ENCODE data around the gene GPR132.

GPR132 gene

GRCh38 chr14:105091054-105091516, 25.9 kb upstream of the GPR132 start:
- Histone ChIP-seq H3K36me3 (ENCODE audit: control insufficient read depth, insufficient read depth, low read length) (no peaks in the 10 kb centered on the region), H3K4me3 (ENCODE audit: low read length) (no peak overlapping the region), H3K27me3 (ENCODE audit: control insufficient read depth, insufficient read depth, low read length) (peaks cover 14% of the 10 kb centered on the region; the same call in 1 of the 2 replicates), H3K9me3 (ENCODE audit: control insufficient read depth, insufficient read depth, low read length) (no peaks in the 10 kb centered on the region), H3K4me1 (ENCODE audit: control insufficient read depth, insufficient read depth, low read length) (peaks cover 9% of the 10 kb centered on the region; the same call in 1 of the 2 replicates), H3K27ac (ENCODE audit: low read length) (no peak overlapping the region)
- DNase-seq (ENCODE audit: low read depth, low spot score), result no peak
- no CpG with 5 or more reads among the region's 9 CpGs for WGBS (ENCODE audit: insufficient coverage, insufficient read length)

- no peak overlapping the region for H3K4me3 ChIP-seq (ENCODE audit: low read length)
- peak; percentile 70 for DNase-seq (ENCODE audit: low read depth, low spot score)
- H3K4me1 ChIP-seq (ENCODE audit: control insufficient read depth, insufficient read depth, low read length), result peaks cover 9% of the 10 kb centered on the region; the same call in 1 of the 2 replicates
- no peaks in the 10 kb centered on the region for H3K9me3 ChIP-seq (ENCODE audit: control insufficient read depth, insufficient read depth, low read length)
- no peak overlapping the region for H3K27ac ChIP-seq (ENCODE audit: low read length)
- H3K36me3 ChIP-seq (ENCODE audit: control insufficient read depth, insufficient read depth, low read length), result no peaks in the 10 kb centered on the region
- H3K27me3 ChIP-seq (ENCODE audit: control insufficient read depth, insufficient read depth, low read length), result peaks cover 14% of the 10 kb centered on the region; the same call in 1 of the 2 replicates
- WGBS (ENCODE audit: insufficient coverage, insufficient read length), result no CpG with 5 or more reads among the region's 7 CpGs
Measured at GRCh38 chr14:105090493-105091053, 25.3 kb upstream of the GPR132 start.

- Histone ChIP-seq H3K27me3 (ENCODE audit: control insufficient read depth, insufficient read depth, low read length) (peaks cover 14% of the 10 kb centered on the region; the same call in 1 of the 2 replicates), H3K9me3 (ENCODE audit: control insufficient read depth, insufficient read depth, low read length) (no peaks in the 10 kb centered on the region), H3K4me3 (ENCODE audit: low read length) (no peak overlapping the region), H3K36me3 (ENCODE audit: control insufficient read depth, insufficient read depth, low read length) (no peaks in the 10 kb centered on the region), H3K4me1 (ENCODE audit: control insufficient read depth, insufficient read depth, low read length) (peaks cover 9% of the 10 kb centered on the region; the same call in 1 of the 2 replicates), H3K27ac (ENCODE audit: low read length) (no peak overlapping the region)
- DNase-seq (ENCODE audit: low read depth, low spot score), result no peak
- WGBS (ENCODE audit: insufficient coverage, insufficient read length), result no CpG with 5 or more reads among the region's 15 CpGs
Measured at GRCh38 chr14:105089746-105090492, 24.7 kb upstream of the GPR132 start.

- H3K4me3 ChIP-seq (ENCODE audit: low read length), result no peak overlapping the region
- DNase-seq (ENCODE audit: low read depth, low spot score), result no peak
- H3K4me1 ChIP-seq (ENCODE audit: control insufficient read depth, insufficient read depth, low read length), result peaks cover 6% of the 10 kb centered on the region; the same call in 1 of the 2 replicates
- H3K27me3 ChIP-seq (ENCODE audit: control insufficient read depth, insufficient read depth, low read length), result peaks cover 14% of the 10 kb centered on the region; the same call in 1 of the 2 replicates
- no peaks in the 10 kb centered on the region for H3K36me3 ChIP-seq (ENCODE audit: control insufficient read depth, insufficient read depth, low read length)
- no CpG with 5 or more reads among the region's 24 CpGs for WGBS (ENCODE audit: insufficient coverage, insufficient read length)
- H3K27ac ChIP-seq (ENCODE audit: low read length), result no peak overlapping the region
- H3K9me3 ChIP-seq (ENCODE audit: control insufficient read depth, insufficient read depth, low read length), result no peaks in the 10 kb centered on the region
Measured at GRCh38 chr14:105088812-105089745, 23.8 kb upstream of the GPR132 start.

GRCh38 chr14:105087963-105088811, 23.0 kb upstream of the GPR132 start:
- Histone ChIP-seq H3K27me3 (ENCODE audit: control insufficient read depth, insufficient read depth, low read length) (peaks cover 14% of the 10 kb centered on the region; the same call in 1 of the 2 replicates), H3K9me3 (ENCODE audit: control insufficient read depth, insufficient read depth, low read length) (no peaks in the 10 kb centered on the region), H3K36me3 (ENCODE audit: control insufficient read depth, insufficient read depth, low read length) (no peaks in the 10 kb centered on the region), H3K4me1 (ENCODE audit: control insufficient read depth, insufficient read depth, low read length) (peaks cover 6% of the 10 kb centered on the region; the same call in 1 of the 2 replicates), H3K4me3 (ENCODE audit: low read length) (no peak overlapping the region; the same call in 1 of the 2 replicates), H3K27ac (ENCODE audit: low read length) (no peak overlapping the region)
- no CpG with 5 or more reads among the region's 44 CpGs for WGBS (ENCODE audit: insufficient coverage, insufficient read length)
- DNase-seq (ENCODE audit: low read depth, low spot score), result no peak

- H3K27me3 ChIP-seq (ENCODE audit: control insufficient read depth, insufficient read depth, low read length), result peaks cover 14% of the 10 kb centered on the region; the same call in 1 of the 2 replicates
- no CpG with 5 or more reads among the region's 60 CpGs for WGBS (ENCODE audit: insufficient coverage, insufficient read length)
- peaks cover 2% of the 10 kb centered on the region; the same call in 1 of the 2 replicates for H3K4me1 ChIP-seq (ENCODE audit: control insufficient read depth, insufficient read depth, low read length)
- no peak overlapping the region for H3K27ac ChIP-seq (ENCODE audit: low read length)
- peak overlapping the region; percentile 31; the same call in 1 of the 2 replicates for H3K4me3 ChIP-seq (ENCODE audit: low read length)
- no peaks in the 10 kb centered on the region for H3K9me3 ChIP-seq (ENCODE audit: control insufficient read depth, insufficient read depth, low read length)
- H3K36me3 ChIP-seq (ENCODE audit: control insufficient read depth, insufficient read depth, low read length), result no peaks in the 10 kb centered on the region
- DNase-seq (ENCODE audit: low read depth, low spot score), result no peak
Measured at GRCh38 chr14:105087308-105087962, 22.2 kb upstream of the GPR132 start.

- Histone ChIP-seq H3K4me3 (ENCODE audit: low read length) (peak overlapping the region; percentile 31; the same call in 1 of the 2 replicates), H3K9me3 (ENCODE audit: control insufficient read depth, insufficient read depth, low read length) (no peaks in the 10 kb centered on the region), H3K36me3 (ENCODE audit: control insufficient read depth, insufficient read depth, low read length) (no peaks in the 10 kb centered on the region), H3K27me3 (ENCODE audit: control insufficient read depth, insufficient read depth, low read length) (peaks cover 14% of the 10 kb centered on the region; the same call in 1 of the 2 replicates), H3K4me1 (ENCODE audit: control insufficient read depth, insufficient read depth, low read length) (peaks cover 2% of the 10 kb centered on the region; the same call in 1 of the 2 replicates), H3K27ac (ENCODE audit: low read length) (no peak overlapping the region)
- no CpG with 5 or more reads among the region's 45 CpGs for WGBS (ENCODE audit: insufficient coverage, insufficient read length)
- DNase-seq (ENCODE audit: low read depth, low spot score), result peak; percentile 47
Measured at GRCh38 chr14:105086833-105087307, 21.6 kb upstream of the GPR132 start.

- Histone ChIP-seq H3K36me3 (ENCODE audit: control insufficient read depth, insufficient read depth, low read length) (no peaks in the 10 kb centered on the region), H3K4me3 (ENCODE audit: low read length) (no peak overlapping the region), H3K27me3 (ENCODE audit: control insufficient read depth, insufficient read depth, low read length) (peaks cover 14% of the 10 kb centered on the region; the same call in 1 of the 2 replicates), H3K27ac (ENCODE audit: low read length) (no peak overlapping the region), H3K4me1 (ENCODE audit: control insufficient read depth, insufficient read depth, low read length) (peaks cover 2% of the 10 kb centered on the region; the same call in 1 of the 2 replicates), H3K9me3 (ENCODE audit: control insufficient read depth, insufficient read depth, low read length) (no peaks in the 10 kb centered on the region)
- WGBS (ENCODE audit: insufficient coverage, insufficient read length), result no CpG with 5 or more reads among the region's 5 CpGs
- DNase-seq (ENCODE audit: low read depth, low spot score), result no peak
Measured at GRCh38 chr14:105085766-105086165, 20.5 kb upstream of the GPR132 start.

Measured in iPS DF 6.9 (cell line).